ENCODE measurements around the gene EHMT2.

The EHMT2 gene

GRCh38 chr6:31922942-31923341 lies 25.4 kb upstream of the EHMT2 start:
- no peak for TF ChIP-seq CTCF (IDR thresholded peaks at IDR 0.05)

- no peak for TF ChIP-seq CTCF (IDR thresholded peaks at IDR 0.05)
These were observed 23.3 kb upstream of the EHMT2 start for GRCh38 chr6:31920811-31921210.

GRCh38 chr6:31919624-31920303 lies 22.3 kb upstream of the EHMT2 start:
- TF ChIP-seq CTCF (IDR thresholded peaks at IDR 0.05), result no peak

- TF ChIP-seq CTCF (IDR thresholded peaks at IDR 0.05), result no peak
These were observed 20.7 kb upstream of the EHMT2 start for GRCh38 chr6:31918069-31918720.

- no peak for TF ChIP-seq CTCF (IDR thresholded peaks at IDR 0.05)
These were observed 18.3 kb upstream of the EHMT2 start for GRCh38 chr6:31915756-31916155.

GRCh38 chr6:31915351-31915750 lies 17.9 kb upstream of the EHMT2 start:
- TF ChIP-seq CTCF (IDR thresholded peaks at IDR 0.05), result no peak

- no peak for TF ChIP-seq CTCF (IDR thresholded peaks at IDR 0.05)
These were observed 14.5 kb upstream of the EHMT2 start for GRCh38 chr6:31911826-31912585.

Measured in LNCAP (cell line).